OCI-LY1 (cell line): ENCODE measurements around the gene VAV2.

ENCODE experiments used
- H2AFZ ChIP-seq: fragments of 200-600 bp; sonication (generic), shearing (Covaris generic); 2 replicates; pipeline ENCODE4 v1.6.0; 2014; ENCODE audit warnings: antibody characterized with exemption, mild to moderate bottlenecking, low read length
- H3F3A ChIP-seq: fragments of 200-600 bp; sonication (generic), shearing (Covaris generic); 2 replicates; pipeline ENCODE4 v1.6.0; 2014; ENCODE audit warnings: mild to moderate bottlenecking, antibody characterized with exemption, low read length, moderate library complexity; ENCODE audit not compliant: insufficient read depth
- H3K27ac ChIP-seq: fragments of 200-600 bp; sonication (generic); 2 replicates; pipeline ENCODE4 v1.5.1; 2014; ENCODE audit warnings: low read length, mixed run types, mild to moderate bottlenecking, low read depth; ENCODE audit not compliant: poor library complexity, severe bottlenecking
- H3K27me3 ChIP-seq: fragments of 200-600 bp; sonication (generic); 2 replicates; pipeline ENCODE4 v1.6.0; 2014; ENCODE audit warnings: antibody characterized with exemption, mild to moderate bottlenecking, low read length, moderate library complexity; ENCODE audit not compliant: insufficient read depth
- H3K36me3 ChIP-seq: fragments of 200-600 bp; sonication (generic); 2 replicates; pipeline ENCODE4 v1.6.1; 2014; ENCODE audit warnings: mild to moderate bottlenecking, antibody characterized with exemption, low read length, moderate library complexity, mixed read lengths; ENCODE audit not compliant: insufficient read depth
- H3K4me1 ChIP-seq: fragments of 200-600 bp; sonication (generic); 2 replicates; pipeline ENCODE4 v1.5.1; 2014; ENCODE audit warnings: mild to moderate bottlenecking, low read length, moderate library complexity; ENCODE audit not compliant: insufficient read depth, severe bottlenecking
- H3K4me2 ChIP-seq: fragments of 200-600 bp; sonication (generic), shearing (Covaris generic); 2 replicates; pipeline ENCODE4 v1.6.1; 2014; ENCODE audit warnings: low read length
- H3K4me3 ChIP-seq: fragments of 200-600 bp; sonication (generic); 2 replicates; pipeline ENCODE4 v1.5.1; 2014; ENCODE audit warnings: low read length, low read depth, mild to moderate bottlenecking, mixed read lengths; ENCODE audit not compliant: poor library complexity, severe bottlenecking
- H3K79me2 ChIP-seq: fragments of 200-600 bp; shearing (Covaris generic); 2 replicates; pipeline ENCODE4 v1.6.1; 2016; ENCODE audit warnings: mixed run types, low read length, mixed read lengths; ENCODE audit not compliant: insufficient read depth
- H3K9ac ChIP-seq: fragments of 200-600 bp; sonication (generic), shearing (Covaris generic); 2 replicates; pipeline ENCODE4 v1.6.1; 2014; ENCODE audit warnings: mild to moderate bottlenecking, low read length, mixed read lengths
- H3K9me2 ChIP-seq: fragments of 200-600 bp; sonication (generic), shearing (Covaris generic); 2 replicates; pipeline ENCODE4 v1.6.1; 2014; ENCODE audit warnings: low read depth, mild to moderate bottlenecking, low read length, mixed read lengths
- H3K9me3 ChIP-seq: fragments of 200-600 bp; shearing (Covaris generic); 2 replicates; pipeline ENCODE4 v1.6.1; 2014; ENCODE audit warnings: low read length, mixed read lengths
- H4K20me1 ChIP-seq: fragments of 200-600 bp; sonication (generic), shearing (Covaris generic); 2 replicates; pipeline ENCODE4 v1.6.0; 2016; ENCODE audit warnings: mild to moderate bottlenecking, low read length; ENCODE audit not compliant: insufficient read depth
- EZH2 ChIP-seq: fragments of 200-600 bp; sonication (generic), shearing (Covaris generic); IDR thresholded peaks from 2 replicates; pipeline ENCODE4 v1.8.0; 2017; ENCODE audit warnings: borderline replicate concordance, mixed run types, mild to moderate bottlenecking, antibody characterized with exemption, low read length, moderate library complexity, mixed read lengths
- TF ChIP-seq, protein P1 (sequence below): fragments of 200-600 bp; sonication (generic), shearing (Covaris generic); IDR thresholded peaks from 2 replicates; pipeline ENCODE4 v1.5.1; 2017; ENCODE audit warnings: mild to moderate bottlenecking, antibody characterized with exemption, low read length, moderate library complexity, mixed read lengths

Gene VAV2

DNA sequence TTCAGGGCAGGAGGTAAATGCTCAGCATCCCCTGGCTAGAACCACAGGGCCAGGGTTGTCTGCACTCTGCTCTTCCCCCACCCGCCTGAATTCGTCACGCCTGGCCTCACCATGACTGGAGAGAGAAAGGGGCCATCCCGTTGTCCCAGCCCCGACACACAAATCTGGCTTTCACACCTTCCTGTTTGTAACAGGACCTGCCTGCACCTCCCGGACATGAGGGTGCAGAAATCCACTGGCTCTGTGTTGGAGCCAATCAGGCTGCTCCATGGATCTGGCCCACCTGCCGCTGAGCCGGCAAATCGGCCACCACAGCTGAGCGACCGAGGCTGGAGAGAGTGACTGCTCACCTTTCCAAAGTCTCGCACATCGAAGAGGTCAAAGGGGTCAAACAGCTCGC lies 53.4 kb downstream of the VAV2 start:
- H3K79me2 ChIP-seq: no peaks in the 10 kb centered on the region
- H3K9ac ChIP-seq: no peak overlapping the region
- H3K36me3 ChIP-seq: no peaks in the 10 kb centered on the region
- no peaks in the 10 kb centered on the region for H3K4me1 ChIP-seq
- H4K20me1 ChIP-seq: no peaks in the 10 kb centered on the region
- no peaks in the 10 kb centered on the region for H3K9me2 ChIP-seq
- no peak overlapping the region for H3K4me2 ChIP-seq
- TF ChIP-seq, protein P1, sequence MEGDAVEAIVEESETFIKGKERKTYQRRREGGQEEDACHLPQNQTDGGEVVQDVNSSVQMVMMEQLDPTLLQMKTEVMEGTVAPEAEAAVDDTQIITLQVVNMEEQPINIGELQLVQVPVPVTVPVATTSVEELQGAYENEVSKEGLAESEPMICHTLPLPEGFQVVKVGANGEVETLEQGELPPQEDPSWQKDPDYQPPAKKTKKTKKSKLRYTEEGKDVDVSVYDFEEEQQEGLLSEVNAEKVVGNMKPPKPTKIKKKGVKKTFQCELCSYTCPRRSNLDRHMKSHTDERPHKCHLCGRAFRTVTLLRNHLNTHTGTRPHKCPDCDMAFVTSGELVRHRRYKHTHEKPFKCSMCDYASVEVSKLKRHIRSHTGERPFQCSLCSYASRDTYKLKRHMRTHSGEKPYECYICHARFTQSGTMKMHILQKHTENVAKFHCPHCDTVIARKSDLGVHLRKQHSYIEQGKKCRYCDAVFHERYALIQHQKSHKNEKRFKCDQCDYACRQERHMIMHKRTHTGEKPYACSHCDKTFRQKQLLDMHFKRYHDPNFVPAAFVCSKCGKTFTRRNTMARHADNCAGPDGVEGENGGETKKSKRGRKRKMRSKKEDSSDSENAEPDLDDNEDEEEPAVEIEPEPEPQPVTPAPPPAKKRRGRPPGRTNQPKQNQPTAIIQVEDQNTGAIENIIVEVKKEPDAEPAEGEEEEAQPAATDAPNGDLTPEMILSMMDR: no peak
- no peak for TF ChIP-seq EZH2
- no peak overlapping the region for H3K27ac ChIP-seq
- no peak overlapping the region for H3K4me3 ChIP-seq
- no peaks in the 10 kb centered on the region for H3F3A ChIP-seq
- H3K27me3 ChIP-seq: peaks cover 3% of the 10 kb centered on the region; the same call in 1 of the 2 replicates
- no peak overlapping the region for H2AFZ ChIP-seq
- no peaks in the 10 kb centered on the region for H3K9me3 ChIP-seq

DNA sequence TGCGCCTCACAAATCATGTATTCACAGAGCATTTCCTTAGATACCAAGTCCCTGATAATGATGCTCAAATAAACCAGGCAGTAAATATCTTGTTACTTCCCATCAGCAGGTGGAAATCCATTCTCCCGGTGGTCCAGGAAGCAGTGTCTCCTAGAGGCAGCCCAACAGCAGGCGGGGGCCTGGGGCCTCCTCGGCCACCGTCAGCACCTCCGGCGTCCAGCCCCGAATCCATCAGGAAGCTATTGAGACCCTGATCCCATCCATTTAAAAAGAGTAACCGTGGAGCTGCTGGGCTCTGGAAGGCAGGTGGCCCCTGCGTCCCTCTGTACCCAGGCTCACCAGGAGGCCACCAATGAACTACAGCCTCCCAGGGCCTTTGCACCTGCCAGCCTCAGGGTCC lies 54.0 kb downstream of the VAV2 start:
- H3K4me3 ChIP-seq: no peak overlapping the region
- no peak for TF ChIP-seq EZH2
- TF ChIP-seq, protein P1: no peak

DNA sequence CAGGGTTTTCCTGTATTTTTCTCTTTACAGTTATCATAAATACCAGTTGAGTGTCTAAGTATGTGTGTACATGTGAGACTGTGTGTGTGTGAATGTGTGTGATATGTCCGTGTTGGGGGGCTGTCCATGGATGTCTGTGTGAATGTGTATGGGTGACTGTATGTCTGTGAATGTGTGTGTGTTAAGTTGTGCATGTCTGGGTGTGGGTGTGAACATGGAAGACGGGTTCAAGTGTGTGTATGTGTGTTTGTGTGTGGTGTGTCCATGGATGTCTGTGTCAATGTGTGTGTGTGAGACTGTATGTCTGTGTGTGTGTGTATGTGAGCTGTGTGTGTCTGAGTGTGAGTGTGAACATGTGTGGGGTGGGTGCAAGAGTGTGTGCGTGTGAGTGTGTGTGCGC lies 55.0 kb downstream of the VAV2 start:
- no peak overlapping the region for H2AFZ ChIP-seq

More for the DNA sequence above, 54.0 kb downstream of the VAV2 start:
- H4K20me1 ChIP-seq: no peaks in the 10 kb centered on the region
- H3K27me3 ChIP-seq: no peaks in the 10 kb centered on the region; the same call in 1 of the 2 replicates
- no peaks in the 10 kb centered on the region for H3K4me1 ChIP-seq
- no peaks in the 10 kb centered on the region for H3K9me2 ChIP-seq
- no peaks in the 10 kb centered on the region for H3K79me2 ChIP-seq
- no peaks in the 10 kb centered on the region for H3K9me3 ChIP-seq
- H3K36me3 ChIP-seq: no peaks in the 10 kb centered on the region
- no peaks in the 10 kb centered on the region for H3F3A ChIP-seq
- no peak overlapping the region for H3K27ac ChIP-seq
- H3K4me2 ChIP-seq: no peak overlapping the region
- no peak overlapping the region for H3K9ac ChIP-seq
- no peak overlapping the region for H2AFZ ChIP-seq

More for the DNA sequence above, 55.0 kb downstream of the VAV2 start:
- no peaks in the 10 kb centered on the region for H3K36me3 ChIP-seq
- H3K79me2 ChIP-seq: no peaks in the 10 kb centered on the region
- H3K4me3 ChIP-seq: no peak overlapping the region
- no peak for TF ChIP-seq EZH2
- TF ChIP-seq, protein P1: no peak
- H3K9ac ChIP-seq: no peak overlapping the region
- H3F3A ChIP-seq: no peaks in the 10 kb centered on the region
- no peak overlapping the region for H3K27ac ChIP-seq
- no peaks in the 10 kb centered on the region for H3K9me2 ChIP-seq
- no peaks in the 10 kb centered on the region for H3K9me3 ChIP-seq
- no peaks in the 10 kb centered on the region for H3K4me1 ChIP-seq
- no peaks in the 10 kb centered on the region for H4K20me1 ChIP-seq
- H3K4me2 ChIP-seq: no peak overlapping the region
- no peaks in the 10 kb centered on the region; the same call in 1 of the 2 replicates for H3K27me3 ChIP-seq
